Measurements from ENCODE around the gene TCF12. TPM values are rescaled to one million over a fixed set of nuclear protein-coding genes. Genes with fewer than 3 reads are reported as not detected.
A peak's percentile ranks its signal among the peaks of the same experiment; 100 is the strongest.

The TCF12 gene
- total RNA-seq, 1 experiment from 2014 or later, result 76.7 TPM

DNA sequence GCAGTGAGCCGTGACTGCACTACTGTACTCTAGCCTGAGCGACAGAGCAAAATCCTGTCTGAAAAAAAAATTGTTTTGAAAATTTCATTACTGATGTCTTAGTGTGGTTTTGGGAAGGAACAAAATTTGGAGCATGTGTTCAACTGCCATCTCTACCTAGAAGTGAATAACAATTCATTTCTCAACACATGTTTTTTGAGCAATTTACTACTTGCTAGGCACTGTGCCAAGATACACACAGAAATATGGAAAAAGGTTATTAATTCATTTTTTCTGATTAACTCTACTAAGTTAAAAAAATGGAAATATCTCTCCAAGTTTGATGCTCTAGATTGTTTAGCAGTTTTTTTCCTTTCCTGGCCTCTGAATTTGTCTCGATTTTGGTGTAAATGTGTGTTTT, 5.2 kb upstream of the TCF12 start:
- TF ChIP-seq, protein P1, sequence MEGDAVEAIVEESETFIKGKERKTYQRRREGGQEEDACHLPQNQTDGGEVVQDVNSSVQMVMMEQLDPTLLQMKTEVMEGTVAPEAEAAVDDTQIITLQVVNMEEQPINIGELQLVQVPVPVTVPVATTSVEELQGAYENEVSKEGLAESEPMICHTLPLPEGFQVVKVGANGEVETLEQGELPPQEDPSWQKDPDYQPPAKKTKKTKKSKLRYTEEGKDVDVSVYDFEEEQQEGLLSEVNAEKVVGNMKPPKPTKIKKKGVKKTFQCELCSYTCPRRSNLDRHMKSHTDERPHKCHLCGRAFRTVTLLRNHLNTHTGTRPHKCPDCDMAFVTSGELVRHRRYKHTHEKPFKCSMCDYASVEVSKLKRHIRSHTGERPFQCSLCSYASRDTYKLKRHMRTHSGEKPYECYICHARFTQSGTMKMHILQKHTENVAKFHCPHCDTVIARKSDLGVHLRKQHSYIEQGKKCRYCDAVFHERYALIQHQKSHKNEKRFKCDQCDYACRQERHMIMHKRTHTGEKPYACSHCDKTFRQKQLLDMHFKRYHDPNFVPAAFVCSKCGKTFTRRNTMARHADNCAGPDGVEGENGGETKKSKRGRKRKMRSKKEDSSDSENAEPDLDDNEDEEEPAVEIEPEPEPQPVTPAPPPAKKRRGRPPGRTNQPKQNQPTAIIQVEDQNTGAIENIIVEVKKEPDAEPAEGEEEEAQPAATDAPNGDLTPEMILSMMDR (conservative IDR thresholded peaks at IDR 0.05), result no peak
- no peak overlapping the region for H3K27ac ChIP-seq (ENCODE audit: insufficient read length, low read depth, low read length)

More for the DNA sequence above, 5.2 kb upstream of the TCF12 start:
- peaks cover 2% of the 10 kb centered on the region; the same call in 1 of the 2 replicates for H3K79me2 ChIP-seq (ENCODE audit: insufficient read depth, low read length)
- H3K27me3 ChIP-seq (ENCODE audit: insufficient read depth, low read length), result no peaks in the 10 kb centered on the region
- Mint-ChIP-seq H3K4me1 (peaks cover 13 to 14% of the 10 kb centered on the region in 2 experiments), H3K36me3 (ENCODE audit: insufficient read depth in 1 of 3, low read depth in 3 of 3) (peaks cover 13 to 19% (median 17%) of the 10 kb centered on the region in 3 experiments), H3K9me3 (peaks cover 11 to 13% of the 10 kb centered on the region in 2 experiments), H3K27me3 (ENCODE audit: low read depth) (peaks cover 2% of the 10 kb centered on the region; the same call in 1 of the 2 replicates), H3K27ac (peak overlapping the region in 1 of 3 experiments; percentile 3; a peak in 1 of 7 replicates), H3K4me3 (no peak overlapping the region)
- no peak overlapping the region for H3T11ph ChIP-seq (ENCODE audit: low read length)
- peaks cover 7% of the 10 kb centered on the region for H3K23me2 ChIP-seq (ENCODE audit: insufficient read length, low read depth, low read length, poor library complexity, severe bottlenecking)
- H3K79me1 ChIP-seq (ENCODE audit: insufficient read depth, low read depth, low read length, poor library complexity, severe bottlenecking), result no peaks in the 10 kb centered on the region
- H4K8ac ChIP-seq (replicated peaks; ENCODE audit: insufficient read length, low read depth, low read length), result no peak overlapping the region
- no peak overlapping the region for H2BK120ac ChIP-seq (ENCODE audit: low read depth, low read length, poor library complexity, severe bottlenecking)
- no peak overlapping the region for H3K18ac ChIP-seq (ENCODE audit: insufficient read length, low read depth, low read length)
- H2AFZ ChIP-seq (ENCODE audit: low read length), result no peak overlapping the region
- H2BK15ac ChIP-seq (ENCODE audit: low read depth, low read length), result no peak overlapping the region
- no peak overlapping the region for H3K9ac ChIP-seq (ENCODE audit: extremely low read depth, insufficient read length, low read length)
- DNase-seq, result no peak
- no peak overlapping the region for H3K4ac ChIP-seq (ENCODE audit: low read depth, low read length)
- no peak overlapping the region for H4K91ac ChIP-seq (ENCODE audit: insufficient read length, low read depth, low read length)
- H2AK5ac ChIP-seq (ENCODE audit: insufficient read length, low read length), result no peak overlapping the region
- no peak overlapping the region for H2BK5ac ChIP-seq (ENCODE audit: insufficient read length, low read length)
- H3K14ac ChIP-seq (ENCODE audit: insufficient read depth, low read length), result no peak overlapping the region
- H2BK12ac ChIP-seq (ENCODE audit: insufficient read length, low read depth, low read length), result no peak overlapping the region
- no peak overlapping the region for H3K23ac ChIP-seq (ENCODE audit: insufficient read length, low read depth, low read length)
- H3K4me1 ChIP-seq (ENCODE audit: insufficient read depth, low read length), result no peaks in the 10 kb centered on the region; the same call in 1 of the 2 replicates
- no peaks in the 10 kb centered on the region for H4K20me1 ChIP-seq (ENCODE audit: control insufficient read depth, insufficient read depth, insufficient read length)
- no peak overlapping the region for H3K56ac ChIP-seq (ENCODE audit: insufficient read length, low read depth, low read length)
- no peak overlapping the region for H2BK20ac ChIP-seq (ENCODE audit: low read depth, low read length, poor library complexity, severe bottlenecking)
- no peak overlapping the region for H4K5ac ChIP-seq (ENCODE audit: insufficient read length, low read depth, low read length)
- H3K9me3 ChIP-seq (ENCODE audit: control insufficient read depth, low read depth, low read length), result no peaks in the 10 kb centered on the region
- no CpG with 5 or more reads among the region's 3 CpGs for WGBS (ENCODE audit: extremely low coverage, insufficient read length, low lambda C conversion rate)
- H3K4me2 ChIP-seq (ENCODE audit: insufficient read depth, insufficient read length, low read length), result no peak overlapping the region

All from H9 (cell line).